GM18951 (cell line): ENCODE results near the gene CLSTN2.

Experiments
- POLR2A ChIP-seq: IDR thresholded peaks from 4 replicates; pipeline ENCODE4 v1.6.1; 2011; ENCODE audit warnings: mild to moderate bottlenecking; ENCODE audit not compliant: insufficient read length, insufficient read depth; ENCODE audit errors: extremely low read depth
- in situ Hi-C: fragments of 300-500 bp; cut with MboI; formaldehyde crosslinking; loops from one replicate; pipeline ENCODE4 v1.12.0; 2022; ENCODE audit warnings: low sequenced_read_pairs, mixed read lengths, inconsistent platforms; ENCODE audit not compliant: unreplicated experiment

CLSTN2 gene

DNA sequence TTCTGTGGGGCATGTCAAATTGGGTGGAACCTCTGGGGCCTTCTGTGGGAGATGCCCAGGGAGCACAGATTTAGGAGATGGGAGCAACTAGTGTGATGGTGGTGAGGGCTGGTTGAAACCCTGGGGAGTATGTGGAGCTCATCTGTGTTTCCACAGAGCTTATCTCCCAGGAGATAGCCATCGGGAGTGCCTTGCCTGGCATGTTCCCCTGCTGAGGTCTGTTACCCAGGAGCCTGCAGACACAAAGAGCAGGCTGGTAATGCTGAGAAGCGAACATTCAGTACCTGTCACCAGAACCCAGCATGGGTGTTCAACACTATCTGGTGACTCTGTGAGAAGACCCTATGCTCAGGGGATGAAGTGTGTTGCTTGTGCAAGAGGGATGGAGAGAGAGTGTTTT is 85.0 kb downstream of the CLSTN2 start:
- no peak for TF ChIP-seq POLR2A
- in situ Hi-C loops = no loop called here

DNA sequence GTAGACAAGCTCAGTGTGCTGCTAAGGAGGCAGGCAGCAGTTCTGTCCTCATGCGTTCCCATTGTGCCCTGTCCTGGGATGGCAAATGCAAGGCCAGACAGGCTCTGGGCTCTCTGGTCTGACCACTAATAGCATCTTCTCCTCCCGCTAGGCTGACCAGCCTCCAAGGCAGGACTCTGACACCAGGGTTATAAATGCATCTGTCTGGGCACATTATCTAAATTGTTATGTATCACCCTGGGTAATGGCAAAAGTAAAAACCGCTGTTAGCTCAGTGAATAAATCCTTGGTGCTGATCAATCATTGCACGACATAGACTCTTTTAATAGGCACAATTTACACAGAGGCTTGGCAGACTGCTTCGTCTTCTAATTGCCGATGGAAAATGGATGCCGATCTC is 85.6 kb downstream of the CLSTN2 start:
- TF ChIP-seq POLR2A = no peak
- in situ Hi-C loops = no loop called here

DNA sequence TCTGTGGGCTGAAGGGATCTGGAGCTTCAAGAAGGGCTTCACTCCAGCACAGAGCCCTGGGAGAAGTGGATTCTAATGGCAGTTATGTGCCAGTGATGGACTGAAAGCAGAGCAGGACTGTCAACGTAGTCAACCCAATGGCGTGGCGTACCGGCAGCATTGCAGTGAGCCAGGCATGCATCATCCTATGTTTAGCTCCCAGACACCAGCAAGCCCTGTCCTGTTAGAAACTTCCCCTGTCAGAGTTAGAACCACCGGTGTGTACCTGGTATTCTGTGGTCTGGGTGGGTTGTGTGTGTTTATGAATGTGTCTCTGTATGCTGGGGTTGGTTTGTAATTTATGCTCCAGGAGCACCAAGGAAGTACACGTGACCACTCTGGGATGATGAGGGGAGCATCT is 86.3 kb downstream of the CLSTN2 start:
- in situ Hi-C loops = no loop called here
- no peak for TF ChIP-seq POLR2A

DNA sequence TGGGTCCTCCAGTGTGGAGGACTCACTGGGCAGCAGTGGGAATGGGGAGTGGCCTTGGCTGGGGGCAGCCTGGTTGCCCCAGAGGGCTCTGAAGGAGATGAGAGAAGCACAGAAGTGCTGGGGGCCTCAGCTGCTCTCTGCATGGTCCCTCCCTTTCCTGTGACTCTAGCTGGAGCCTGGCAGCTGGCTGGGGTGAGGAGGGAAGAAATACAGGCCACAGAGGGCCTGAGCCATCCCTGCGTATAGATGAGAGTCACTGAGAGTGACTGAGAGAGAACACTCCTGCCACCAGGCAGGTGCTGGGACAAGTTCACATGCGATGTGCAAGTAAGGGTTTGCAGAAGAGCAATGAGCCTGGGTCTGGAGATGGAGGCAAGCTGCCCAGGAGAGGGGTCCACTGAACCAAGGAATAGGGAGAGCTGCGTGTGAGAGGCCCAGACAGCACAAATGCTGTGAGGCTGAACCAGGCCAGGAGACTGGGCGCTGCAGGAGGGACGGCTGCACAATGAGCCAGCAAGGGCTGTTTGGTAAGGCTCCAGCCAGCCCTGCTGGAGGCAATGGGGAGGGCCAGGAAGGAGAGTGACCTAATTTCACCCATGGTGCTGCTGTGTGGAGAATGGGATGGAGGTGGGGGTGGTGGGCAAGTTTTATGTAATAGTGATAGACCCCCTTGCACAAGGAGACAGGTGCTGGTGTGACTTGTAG is 87.2 kb downstream of the CLSTN2 start:
- TF ChIP-seq POLR2A = no peak
- in situ Hi-C loops = no loop called here

DNA sequence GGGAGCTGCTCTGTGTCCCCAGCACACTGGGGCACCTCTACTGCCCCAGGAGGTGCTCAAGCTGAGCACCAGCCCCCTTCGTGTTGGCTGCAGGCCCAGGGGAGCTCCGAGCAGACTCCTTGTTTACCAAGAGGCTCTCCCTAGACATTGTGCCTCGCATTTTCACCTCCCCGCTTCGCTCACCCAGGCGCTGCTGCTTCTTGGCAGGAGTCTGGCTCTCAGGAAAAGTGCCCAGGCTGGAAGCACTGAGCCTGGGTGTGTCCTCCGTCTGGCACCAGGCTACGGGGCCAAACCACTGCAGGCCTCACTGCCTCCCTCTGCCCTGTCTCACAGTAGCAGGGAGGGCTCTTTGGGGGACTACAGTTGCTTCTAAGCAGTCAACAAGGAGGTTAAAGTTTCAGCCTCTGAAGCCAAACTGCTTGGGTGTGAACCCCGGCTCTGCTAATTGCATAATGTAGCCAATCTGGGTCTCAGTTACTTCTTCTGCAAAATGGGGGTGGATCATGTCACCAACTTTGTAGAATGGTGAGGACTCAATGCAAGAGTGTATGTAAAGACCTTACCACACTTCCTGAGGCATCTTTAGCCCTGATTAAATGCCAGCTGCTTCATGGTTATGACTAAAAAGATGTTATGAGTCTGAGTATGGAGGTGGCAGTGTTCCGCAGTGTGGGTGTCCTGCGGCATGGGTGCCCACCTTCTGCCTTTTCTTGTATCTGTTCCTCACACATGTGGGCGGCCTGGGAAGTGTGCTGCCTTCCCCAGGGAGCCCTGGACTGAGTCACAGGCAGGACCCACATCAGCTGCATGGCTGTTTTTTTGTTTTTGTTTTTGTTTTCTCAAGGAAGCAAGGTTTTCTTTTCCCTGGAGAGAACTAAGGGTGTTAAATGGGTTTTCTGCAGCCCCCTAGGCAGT is 88.9 kb downstream of the CLSTN2 start:
- in situ Hi-C loops = no loop called here
- TF ChIP-seq POLR2A = no peak

GRCh38 chr3:140031170-140031569 is 96.2 kb downstream of the CLSTN2 start:
- TF ChIP-seq POLR2A = no peak
- in situ Hi-C loops = no loop called here

- in situ Hi-C loops = no loop called here
- TF ChIP-seq POLR2A = no peak
Measured at GRCh38 chr3:140034058-140034457, 99.1 kb downstream of the CLSTN2 start.

DNA sequence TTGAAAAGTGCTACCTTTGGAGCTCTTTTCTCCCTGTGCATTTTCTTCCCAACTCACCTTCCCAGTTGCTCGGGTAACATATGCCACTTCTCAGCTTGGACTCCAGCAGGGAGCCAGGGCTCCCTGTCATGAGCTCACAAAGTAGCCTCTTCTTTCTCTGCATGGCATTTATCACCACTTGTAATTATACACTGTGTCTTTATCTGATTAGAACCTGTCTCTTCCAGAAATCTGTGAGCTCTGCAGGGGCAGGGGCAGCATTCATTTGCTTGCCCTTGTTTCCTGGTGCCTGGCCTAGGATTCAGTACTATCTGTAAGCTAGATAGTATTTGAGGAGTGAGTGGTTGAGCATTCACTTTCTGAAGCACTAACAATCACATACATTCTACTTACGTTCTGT is 100.9 kb downstream of the CLSTN2 start:
- in situ Hi-C loops = no loop called here

DNA sequence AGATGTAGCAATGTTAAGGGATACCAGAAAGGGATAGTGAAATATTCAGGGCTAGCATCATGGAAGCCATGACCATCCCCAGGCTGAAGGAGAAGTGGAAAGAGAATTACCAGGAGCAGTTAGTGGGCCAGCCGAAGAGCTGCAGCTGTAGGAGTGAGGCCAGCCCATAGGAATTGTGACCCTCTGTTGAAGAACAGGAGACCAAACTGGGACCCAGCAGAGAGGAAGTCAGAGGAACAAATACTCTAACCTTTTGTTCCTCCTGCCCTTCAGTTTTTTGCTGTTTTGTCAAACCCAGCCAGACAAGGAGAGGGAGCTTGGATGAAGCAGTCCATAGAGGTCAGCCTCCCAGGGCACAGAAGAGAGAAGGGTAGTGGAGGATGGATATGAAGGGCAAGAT is 115.4 kb downstream of the CLSTN2 start:
- in situ Hi-C loops = no loop called here
- no peak for TF ChIP-seq POLR2A

More for the DNA sequence above, 100.9 kb downstream of the CLSTN2 start:
- no peak for TF ChIP-seq POLR2A

DNA sequence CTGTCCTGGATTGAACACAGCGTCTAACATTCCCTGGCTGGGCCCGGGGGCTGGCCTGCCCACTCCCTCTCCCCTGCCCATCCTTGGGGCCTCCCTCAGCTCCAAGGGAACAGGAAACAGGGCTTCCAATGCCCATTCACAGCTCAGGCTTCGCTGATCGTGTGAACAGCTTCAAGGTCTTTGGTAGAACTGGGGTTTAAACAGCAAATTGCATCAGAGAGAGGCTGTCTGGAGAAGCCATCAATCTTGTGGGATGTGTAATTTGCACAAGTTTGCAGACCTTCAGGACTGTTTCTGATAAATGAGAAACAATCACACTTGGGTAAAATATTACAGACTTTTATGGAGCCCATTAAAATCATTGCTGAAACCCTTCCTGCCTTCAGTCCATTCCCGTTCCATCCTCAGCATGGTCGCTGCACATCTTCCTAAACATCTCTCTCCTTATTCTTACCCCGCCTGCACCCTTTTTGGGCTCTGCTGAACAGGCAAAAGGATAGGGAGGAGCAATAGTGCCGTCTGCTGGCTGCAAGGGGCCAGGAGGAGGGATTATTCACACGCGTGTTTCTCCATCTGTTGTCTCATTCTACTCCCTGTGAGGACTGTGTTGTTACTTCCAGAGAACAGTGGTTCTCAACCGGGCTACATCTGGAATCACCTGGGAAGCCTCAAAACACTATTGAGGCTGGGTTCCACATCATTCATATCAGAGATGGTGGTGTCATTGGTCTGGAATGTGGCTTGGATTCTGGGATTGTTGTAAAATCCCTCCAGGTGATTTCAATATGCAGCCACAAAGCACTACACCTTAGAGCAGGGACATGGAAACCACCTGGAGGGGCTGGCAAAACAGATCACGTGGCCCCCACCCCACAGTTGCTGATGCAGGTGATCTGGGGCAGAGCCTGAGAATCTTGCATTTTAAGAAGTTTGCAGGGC is 116.3 kb downstream of the CLSTN2 start:
- in situ Hi-C loops = no loop called here

GRCh38 chr3:140052771-140053702 is 118.1 kb downstream of the CLSTN2 start:
- in situ Hi-C loops = no loop called here

More for the DNA sequence above, 116.3 kb downstream of the CLSTN2 start:
- TF ChIP-seq POLR2A = no peak

GRCh38 chr3:140053794-140054193 is 118.8 kb downstream of the CLSTN2 start:
- in situ Hi-C loops = no loop called here
- TF ChIP-seq POLR2A = no peak

More at GRCh38 chr3:140052771-140053702, 118.1 kb downstream of the CLSTN2 start:
- TF ChIP-seq POLR2A = no peak

GRCh38 chr3:140055092-140055791 is 120.3 kb downstream of the CLSTN2 start:
- in situ Hi-C loops = no loop called here
- TF ChIP-seq POLR2A = no peak
